NB4 (cell line): Measurements from ENCODE around the gene NEB.

Experiments used
- CTCF ChIP-seq: IDR thresholded peaks from one replicate; pipeline ENCODE4 v1.5.1; 2012; ENCODE audit warnings: low read depth, low read length
- POLR2A ChIP-seq: IDR thresholded peaks from 2 replicates; pipeline ENCODE4 v1.6.1; 2011; ENCODE audit warnings: mild to moderate bottlenecking; ENCODE audit not compliant: insufficient read length; ENCODE audit errors: extremely low read depth
- TF ChIP-seq, protein P1 (sequence below): IDR thresholded peaks from 2 replicates; pipeline ENCODE4 v1.6.1; 2011; ENCODE audit warnings: low read depth, low read length

DNA sequence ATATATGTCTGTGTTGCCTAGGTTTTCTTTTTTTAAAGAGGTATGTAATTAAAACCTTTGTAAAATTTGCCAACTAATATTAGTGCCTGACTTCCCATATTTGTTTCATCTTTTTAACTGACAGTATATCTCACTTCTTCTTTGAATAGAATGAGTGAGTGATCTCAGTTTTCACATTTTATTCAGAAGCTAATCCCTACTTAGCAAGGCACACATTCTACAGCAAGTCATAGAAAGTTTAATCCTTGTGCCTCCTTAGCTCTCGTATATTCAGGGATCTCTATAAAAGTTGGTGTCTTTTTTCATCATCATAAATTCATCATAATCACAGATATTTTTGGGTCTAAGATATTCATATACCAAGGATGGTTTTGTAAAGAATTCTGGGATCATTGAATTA is 258.0 kb downstream of the NEB start:
- no peak for TF ChIP-seq CTCF
- TF ChIP-seq POLR2A: no peak
- TF ChIP-seq, protein P1, sequence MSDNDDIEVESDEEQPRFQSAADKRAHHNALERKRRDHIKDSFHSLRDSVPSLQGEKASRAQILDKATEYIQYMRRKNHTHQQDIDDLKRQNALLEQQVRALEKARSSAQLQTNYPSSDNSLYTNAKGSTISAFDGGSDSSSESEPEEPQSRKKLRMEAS: no peak
